GM19240 (cell line): ENCODE measurements around the gene APOO.
"Not testable (repeated sequence)": the region's sequence is repeated elsewhere in the genome, so short reads cannot be mapped to it uniquely, and the experiment has no call there.

Experiments used
- DNase-seq: peaks from one replicate; pipeline ENCODE4 v3.0.0; 2011; ENCODE audit warnings: low spot score; ENCODE audit not compliant: insufficient read length

The APOO gene

DNA sequence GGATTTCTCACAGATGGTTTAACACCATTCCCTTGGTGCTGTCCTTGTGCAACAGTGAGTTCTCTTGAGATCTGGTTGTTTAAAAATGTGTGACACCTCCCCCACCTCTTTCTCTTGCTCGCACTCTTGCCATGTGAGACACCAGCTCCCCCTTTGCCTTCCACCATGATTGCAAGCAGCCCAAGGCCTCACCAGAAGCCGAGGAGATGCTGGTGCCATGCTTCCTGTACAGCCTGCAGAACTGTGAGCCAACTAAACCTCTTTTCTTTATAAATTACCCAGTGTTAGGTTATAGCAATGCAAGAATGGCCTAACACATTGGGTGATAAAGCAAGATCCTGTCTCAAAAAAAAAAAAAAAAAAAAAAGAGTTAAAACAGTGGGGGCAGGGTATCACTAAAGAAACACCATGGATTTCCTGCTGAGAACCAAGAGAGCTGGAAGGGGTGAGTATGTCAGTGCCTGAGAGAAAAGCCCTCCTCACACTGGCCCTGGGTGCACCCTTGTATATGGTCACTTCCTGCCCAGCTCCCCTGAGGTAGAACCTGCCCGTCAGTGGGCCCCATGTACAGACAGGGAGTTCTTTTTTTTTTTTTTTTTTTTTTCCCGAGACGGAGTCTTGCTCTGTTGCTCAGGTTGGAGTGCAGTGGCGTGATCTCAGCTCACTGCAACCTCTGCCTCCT, 46.4 kb downstream of the APOO start:
- no peak for DNase-seq

DNA sequence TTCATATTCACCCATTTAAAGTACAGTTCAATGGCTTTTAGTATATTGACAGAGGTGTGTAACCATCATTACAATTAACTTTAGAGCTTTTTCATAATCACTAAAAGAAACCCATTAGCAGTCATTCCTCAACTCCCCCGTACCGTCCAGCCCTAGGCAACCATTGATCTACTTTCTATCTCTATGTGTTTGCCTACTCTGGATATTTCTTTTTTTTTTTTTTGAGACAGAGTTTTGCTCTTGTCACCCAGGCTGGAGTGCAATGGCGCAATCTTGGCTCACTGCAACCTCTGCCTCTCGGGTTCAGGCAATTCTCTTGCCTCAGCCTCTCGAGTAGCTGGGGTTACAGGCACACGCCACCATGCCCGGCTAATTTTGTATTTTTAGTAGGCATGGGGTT, 48.5 kb downstream of the APOO start:
- DNase-seq, result not testable (repeated sequence)

DNA sequence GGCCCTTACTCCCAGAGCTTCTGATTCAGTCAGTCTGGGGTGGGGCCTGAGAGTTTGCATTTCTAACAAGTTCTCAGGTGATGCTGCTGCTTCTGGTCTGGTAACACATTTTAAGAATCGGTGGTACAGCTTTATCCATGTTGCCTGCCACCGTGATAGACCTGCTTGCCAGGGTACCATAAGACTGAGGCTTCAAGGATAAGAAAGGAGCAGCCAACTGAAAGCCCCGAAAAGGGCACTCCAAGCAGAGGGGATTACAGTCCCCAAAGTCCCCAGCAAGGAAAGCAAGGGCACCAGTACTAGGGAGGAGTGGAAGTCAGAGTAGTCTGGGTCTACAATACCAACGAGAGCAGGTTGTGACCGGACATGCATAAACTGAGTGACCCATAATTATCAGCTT, 49.8 kb downstream of the APOO start:
- no peak for DNase-seq

DNA sequence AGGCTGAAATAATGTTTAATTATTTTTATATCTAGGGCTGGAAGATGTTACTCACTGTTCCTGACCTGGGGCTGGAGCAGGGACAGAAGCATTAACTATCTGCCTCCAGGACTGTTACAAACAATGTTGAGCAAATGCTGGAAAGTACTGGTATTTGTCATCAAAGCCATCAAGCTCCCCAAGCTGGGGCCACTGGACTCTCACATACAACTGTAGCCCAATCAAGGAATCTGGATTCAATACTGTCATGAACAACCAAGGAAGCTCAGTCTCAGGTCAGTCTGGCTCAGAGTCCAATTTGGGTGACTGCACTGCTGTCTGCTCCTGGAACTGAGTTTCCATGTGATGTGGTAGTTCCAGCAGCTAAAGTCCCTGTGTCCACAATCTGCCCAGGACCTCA, 50.4 kb downstream of the APOO start:
- DNase-seq, result no peak

DNA sequence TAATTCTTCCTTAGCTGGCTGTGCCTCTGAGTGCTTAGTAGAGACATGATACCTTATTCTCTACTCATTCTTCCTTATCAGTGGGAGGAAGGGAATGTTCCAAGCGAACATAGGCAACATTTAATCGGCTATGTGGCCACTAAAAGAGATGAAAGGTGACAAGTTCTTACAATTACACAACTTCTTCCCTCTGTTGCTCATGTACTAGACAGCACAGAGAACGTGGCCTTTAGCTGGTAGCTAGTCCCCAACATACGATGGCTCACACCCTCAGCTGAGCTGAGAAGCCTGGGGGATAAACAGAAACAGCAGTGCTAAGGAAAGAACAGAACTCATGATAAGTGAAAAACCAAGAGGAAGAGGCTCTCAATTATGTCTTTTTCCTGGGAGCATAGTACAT, 52.2 kb downstream of the APOO start:
- DNase-seq, result no peak

DNA sequence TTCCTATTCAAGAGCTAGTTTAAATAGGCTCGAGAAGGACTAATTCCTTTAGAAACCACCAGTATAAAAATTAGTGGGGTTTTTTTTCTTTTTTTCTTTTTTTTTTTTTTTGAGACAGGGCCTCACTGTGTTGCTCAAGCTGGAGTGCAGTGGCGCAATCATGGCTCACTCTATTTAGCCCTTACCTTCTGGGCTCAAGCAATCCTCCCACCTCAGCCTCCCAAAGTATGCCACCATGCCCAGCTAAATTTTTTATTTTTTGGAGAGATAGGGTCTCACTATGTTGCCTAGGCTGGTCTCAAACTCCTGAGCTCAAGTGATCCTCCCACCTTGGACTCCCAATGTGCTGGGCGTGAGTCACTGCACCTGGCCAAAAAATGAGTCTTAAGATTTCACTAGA, 52.8 kb downstream of the APOO start:
- no peak for DNase-seq

DNA sequence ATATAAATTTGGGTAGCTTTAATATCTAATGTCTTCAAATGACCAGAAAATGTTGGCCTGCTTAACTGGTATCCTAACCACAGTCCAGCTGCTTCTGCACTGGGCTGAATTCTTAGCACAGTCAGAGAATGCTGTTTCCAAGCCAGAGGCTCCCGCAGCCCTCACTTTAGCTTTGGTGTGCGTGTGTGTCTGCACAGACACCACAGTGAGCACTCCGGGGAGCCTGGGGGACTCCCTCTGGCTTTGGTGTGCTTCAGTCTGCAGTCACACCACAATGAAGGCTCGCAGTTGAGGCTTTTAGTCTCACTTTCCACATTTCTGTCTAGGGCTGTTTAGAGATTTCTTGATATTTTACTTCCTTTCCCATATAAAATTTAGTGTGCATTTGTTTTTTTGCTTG, 53.6 kb downstream of the APOO start:
- no peak for DNase-seq

DNA sequence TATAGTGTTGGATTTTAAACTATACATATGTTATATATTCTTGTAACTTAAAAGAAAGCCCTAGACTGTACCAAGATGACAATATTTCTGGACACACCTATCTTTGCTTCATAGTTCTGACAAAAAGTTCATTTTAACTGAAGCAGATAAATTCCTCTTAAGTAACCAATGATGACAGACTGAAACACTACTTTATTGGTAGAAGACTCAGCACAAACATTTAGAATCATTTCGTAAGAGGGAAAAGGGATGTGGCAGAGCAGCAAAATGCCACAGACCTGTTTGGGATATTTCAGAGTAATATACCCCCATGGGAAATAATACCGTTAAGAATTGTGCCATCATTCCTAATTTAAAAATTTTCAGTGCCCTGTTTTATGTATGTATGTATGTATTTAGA, 56.2 kb downstream of the APOO start:
- DNase-seq, result no peak

DNA sequence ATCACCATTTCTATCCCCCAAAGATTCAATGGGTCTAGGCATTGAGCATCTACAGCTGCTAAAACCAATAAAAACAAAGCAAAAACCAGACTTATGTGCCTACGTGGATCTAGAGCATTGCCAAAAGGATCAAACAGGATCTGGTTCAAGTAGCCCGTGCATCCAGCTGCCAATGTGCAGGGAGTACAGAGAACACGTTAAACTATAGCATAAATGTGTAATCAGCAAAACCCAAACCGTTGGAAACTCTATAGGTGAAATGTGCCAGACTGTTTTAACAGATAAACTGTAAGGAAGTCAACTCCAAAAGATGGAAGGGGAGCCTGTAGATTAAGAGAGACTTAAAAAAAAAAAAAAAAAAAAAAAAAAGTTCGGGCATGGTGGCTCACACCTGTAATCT, 58.5 kb downstream of the APOO start:
- no peak for DNase-seq

DNA sequence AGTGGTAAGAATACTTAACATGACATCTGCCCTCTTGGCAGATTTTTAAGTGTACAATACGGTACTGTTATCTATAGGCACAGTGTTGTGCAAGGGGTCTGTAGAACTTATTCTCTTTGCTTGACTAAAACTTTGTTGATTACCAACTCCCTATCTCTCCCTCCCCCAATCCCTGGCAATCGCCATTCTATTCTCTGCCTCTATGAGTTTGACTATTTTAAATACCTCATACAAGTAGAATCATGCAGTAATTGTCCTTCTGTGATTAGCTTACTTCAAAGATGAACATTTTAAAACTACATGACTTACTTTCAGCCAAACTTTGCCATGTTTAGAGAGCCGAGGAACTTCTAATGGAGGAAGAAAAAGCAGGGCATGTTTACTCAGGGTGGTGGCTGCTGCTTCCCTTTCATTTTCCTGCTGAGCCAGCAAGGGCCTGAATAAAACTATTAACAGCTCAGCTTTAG, 62.4 kb downstream of the APOO start:
- DNase-seq, result no peak

DNA sequence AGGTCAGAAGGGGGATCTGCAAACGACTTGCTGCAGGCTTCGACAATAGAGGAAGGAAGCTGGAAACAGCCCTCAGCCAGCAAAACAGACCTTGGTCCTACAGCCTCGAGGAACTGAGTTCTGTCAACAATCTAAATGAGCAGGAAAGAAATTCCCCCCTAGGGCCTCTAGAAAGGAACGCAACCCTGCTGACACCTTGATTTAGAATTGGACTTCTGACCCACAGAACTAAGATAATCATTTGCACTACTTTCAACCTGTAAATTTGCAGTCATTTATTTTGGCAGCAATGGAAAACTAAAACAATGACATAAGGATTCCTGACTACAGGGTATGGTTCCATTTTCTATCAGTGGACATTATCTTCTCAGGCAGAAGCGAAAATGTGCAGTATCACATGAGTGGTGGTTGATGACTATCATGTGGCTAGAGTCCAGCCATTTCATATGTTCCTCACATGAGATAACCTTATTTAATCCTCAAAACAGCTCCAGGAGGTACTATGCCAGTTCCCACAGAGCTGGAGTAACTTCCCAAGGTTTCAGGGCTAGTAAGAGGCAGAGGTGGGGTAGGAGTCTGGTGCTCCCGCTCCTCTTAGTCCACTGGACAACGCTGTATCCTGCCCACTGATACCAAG, 63.1 kb downstream of the APOO start:
- DNase-seq, result no peak

DNA sequence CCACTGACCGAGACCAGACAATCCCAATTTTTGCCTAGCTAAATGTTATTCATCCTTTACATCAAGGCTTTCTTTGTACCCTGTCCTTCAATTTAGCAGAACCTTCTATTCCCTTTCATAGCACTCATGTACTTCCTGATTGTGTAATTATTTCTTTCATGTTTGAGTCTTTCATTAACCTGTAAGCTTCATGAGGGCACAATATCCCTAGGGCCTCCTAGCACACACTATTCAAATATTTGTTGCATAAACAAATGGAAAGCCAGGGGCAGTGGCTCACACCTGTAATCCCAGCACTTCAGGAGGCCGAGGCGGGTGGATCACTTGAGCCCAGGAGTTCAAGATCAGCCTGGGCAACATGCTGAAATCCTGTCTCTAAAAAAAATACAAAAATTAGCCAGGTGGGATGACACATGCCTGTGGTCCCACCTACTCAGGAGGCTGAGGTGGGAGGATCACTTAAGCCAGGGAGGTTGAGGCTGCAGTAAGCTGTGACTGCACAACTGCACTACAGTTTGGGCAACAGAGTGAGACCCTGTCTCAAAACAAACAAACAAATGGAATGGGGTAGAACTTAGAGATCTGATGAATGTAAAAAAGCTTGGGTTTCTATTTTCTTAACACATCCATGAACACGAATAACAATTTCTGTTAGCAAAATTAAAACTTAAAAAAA, 65.8 kb downstream of the APOO start:
- no peak for DNase-seq

DNA sequence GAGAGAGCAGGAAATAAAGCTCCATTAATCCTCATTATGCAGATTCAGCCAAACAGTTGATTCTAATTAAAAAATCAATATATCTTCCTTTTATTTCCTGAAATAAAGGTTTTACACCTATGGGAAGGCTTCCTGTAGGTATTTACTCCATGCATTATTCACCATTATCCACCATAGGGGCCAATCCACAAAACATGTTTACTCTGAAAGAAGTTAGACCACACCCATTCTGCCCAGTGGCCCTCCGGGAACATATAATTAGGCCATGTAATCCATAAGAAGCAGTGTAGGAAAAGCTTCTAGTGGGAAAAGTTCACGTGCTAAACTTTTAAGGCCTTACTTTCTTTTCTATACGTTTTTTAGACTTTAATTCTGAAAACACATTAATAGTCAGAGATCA, 67.1 kb downstream of the APOO start:
- DNase-seq, result no peak

DNA sequence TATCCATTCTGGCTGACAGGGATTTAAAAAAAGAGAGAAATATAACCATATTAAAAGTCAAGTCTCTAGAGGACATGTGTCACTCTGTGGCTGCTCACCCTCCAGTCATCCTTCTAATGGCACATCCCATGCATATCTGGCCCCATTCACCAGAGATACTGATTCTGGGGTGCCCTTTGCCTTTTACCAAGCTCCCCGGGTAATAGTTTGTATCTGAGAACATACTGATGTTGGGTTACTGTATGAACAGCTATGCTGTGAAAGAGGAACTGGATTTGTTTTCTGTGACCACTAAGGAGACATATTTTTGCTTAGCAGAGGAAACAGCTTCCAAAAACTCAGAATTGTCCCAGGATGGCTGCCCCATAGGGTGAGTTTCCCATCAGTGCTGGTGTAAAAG, 68.8 kb downstream of the APOO start:
- DNase-seq, result no peak

DNA sequence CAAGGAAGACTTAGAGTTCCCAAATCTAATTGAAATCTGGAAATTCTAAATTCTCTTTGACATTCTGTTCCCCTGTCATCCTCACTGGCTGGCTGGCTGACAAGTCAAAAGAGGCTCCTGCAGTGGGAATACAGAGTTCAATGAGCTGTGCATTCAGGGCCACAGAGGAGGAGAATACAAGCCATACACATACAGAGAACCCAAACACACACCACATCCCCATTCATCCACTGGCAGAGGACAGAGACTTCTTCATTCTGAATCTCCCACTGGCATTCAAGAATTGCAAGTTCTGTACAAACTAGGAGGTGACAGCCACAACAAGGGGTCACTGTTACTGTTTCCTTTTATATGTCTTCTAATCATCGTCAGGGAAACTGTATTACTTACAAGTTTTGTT, 75.0 kb downstream of the APOO start:
- DNase-seq, result no peak

DNA sequence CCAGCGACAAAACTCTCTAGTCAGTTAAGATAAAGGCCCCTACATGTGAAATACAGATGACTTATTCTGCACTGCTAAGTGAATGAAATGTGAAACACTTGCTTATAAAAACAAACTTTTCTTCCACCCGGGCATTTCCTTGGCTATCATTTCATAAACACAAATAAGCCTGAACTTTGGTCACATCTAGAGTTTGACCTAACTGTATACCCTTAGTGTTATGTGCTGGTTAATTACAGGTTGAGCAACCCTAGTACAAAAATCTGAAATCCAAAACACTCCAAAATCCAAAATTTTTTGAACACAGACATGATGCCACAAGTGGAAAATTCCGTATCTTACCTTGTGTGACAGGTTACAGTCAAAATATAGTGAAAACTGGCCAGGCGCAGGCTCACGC, 78.9 kb downstream of the APOO start:
- no peak for DNase-seq

DNA sequence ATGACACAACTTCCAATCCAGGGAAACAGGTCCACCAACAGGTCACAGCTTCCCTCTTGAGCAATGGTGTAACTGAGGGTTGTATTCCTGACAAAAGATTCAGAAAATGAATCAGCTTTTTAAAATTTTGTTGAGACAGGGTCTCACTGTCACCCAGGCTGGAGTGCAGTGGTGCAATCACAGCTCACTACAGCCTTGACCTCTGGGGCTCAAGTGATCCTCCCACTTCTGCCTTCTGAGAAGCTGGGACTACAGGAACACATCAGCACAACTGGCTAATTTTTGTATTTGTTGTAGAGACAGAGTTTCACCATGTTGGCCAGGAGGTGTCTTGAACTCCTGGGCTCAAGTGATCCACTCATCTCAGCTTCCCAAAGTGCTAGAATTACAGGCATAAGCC, 81.1 kb downstream of the APOO start:
- DNase-seq, result no peak

DNA sequence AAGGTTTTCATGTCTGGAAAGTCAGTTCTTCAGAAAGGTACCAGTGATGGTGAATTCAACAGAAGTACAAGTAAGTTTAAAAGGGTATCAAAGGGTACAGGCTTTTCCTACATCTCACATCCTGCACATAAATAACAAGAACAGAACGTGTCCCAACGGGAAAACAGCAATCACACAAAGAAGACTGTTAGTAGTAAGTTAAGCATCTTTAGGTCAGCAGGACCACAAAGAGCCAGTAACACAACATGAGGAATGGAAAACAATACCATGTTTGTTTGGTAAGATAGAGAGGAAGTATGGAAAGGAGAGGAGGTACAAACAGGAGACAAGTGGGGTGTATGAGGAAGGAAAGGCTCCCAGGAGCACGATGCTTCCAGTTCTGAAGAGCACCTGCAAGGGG, 81.5 kb downstream of the APOO start:
- no peak for DNase-seq

DNA sequence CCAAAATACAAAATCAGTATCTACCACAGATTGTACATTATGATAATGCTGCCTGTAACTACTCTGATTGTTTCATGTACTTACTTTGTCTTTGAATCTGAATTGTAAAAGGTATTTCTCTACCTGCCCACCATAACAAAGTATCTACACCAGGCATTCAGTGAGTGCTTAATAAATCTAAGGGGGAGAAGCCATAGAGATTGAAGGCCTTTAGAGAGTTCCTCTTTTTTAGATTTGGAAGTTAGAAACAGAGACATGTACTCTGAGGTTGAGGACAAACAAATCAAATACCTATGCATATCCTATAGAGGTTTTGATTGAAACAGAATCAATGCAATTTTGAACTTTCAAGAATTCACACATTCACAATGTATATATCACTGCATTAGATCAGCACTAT, 82.1 kb downstream of the APOO start:
- no peak for DNase-seq

DNA sequence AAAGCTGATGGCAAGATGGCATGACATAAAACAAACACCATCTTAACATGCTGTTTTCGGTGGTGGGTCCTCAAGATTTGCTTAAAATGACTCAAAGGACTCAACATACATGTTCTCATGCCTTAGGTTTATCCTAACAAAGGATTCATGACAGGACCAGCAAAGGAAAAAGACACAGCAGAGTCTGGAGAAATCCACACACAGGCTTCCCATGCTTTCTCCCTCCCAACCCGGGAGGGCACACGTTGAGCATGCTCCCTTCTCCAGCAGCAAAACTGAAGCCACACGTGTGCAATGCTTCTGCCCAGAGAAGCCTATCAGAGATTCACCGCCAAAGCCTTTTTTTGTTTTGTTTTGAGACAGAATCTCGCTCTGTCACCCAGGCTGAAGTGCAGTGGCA, 84.9 kb downstream of the APOO start:
- DNase-seq, result no peak

DNA sequence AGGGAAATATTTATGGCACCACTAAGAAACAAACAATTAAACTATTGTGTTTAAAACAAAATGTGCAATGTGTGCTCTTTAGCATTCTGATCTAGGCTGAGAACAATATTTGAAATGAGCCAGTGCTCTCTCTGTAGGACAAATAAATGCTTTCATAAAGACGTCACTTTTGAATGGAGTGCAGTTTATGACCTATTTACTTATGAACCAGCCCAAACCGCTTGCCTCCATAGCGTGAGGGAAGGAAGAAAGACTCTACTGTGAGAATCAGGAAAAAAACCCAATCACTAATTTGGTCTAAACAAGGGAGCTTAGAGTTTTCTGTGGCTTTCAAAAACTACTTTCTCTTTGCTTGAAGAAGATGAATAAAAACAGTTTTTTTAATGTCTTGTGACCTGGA, 85.3 kb downstream of the APOO start:
- DNase-seq, result no peak

DNA sequence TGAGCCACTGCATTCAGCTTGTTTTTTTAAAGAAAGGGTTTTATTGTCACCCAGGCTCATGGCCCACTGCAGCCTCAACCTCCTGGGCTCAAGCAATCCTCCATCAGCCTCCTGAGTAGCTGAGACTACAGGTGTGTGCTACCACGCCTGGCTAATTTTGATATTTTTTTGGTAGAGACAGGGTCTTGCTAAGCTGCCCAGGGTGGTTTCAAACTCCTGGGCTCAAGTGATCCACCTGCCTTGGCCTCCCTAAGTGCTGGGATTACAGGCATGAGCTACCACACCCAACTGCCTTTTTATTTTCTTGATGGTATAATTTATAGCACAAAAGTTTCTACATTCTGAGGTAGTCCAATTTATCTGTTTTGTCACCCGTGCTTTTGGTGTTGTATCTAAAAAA, 85.9 kb downstream of the APOO start:
- no peak for DNase-seq

DNA sequence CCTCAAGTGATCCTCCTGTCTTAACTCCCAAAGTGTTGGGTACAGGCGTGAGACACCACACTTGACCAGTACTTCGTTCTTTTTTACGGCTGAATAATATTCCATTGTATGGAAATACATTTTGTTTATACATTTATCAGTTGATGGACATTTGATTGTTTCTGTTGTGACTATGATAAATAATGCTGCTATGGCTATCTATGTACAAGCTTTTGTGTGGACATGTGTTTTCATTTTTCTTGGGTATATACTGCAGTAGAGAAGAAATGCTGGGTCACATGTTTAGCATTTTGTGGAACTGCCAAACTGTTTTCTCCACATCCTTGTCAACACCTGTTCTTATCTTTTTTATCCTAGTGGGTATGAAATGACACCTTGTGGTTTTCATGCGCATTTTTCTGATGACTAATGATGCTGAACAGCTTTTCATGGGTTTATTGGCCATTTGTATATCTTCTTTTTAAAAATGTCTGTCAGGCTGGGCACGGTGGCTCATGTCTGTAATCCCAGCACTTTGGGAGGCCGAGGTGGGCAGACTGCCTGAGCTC, 87.4 kb downstream of the APOO start:
- no peak for DNase-seq
